ENCODE measurements around the gene KAT2B.

DNA sequence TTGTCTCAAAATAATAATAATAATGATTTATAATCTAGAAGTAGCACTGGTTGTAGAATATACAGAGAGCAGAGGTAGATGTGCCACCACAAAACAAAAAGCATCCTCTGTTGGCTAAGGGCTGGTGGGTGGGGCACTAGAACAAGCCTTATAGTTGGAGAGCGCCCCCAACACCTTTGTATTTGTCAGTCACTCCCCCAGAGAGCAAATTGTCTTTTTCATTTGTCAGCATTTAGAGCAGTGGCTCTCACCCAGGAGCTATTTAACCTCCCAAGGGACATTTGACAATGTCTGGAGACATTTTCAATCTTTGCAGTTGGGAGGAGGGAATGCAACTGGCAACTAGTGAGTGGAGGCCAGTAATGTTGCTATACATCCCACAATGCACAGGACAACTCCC lies 6.3 kb downstream of the KAT2B start:
- TF ChIP-seq RNF2 (IDR thresholded peaks at IDR 0.05; ENCODE audit: borderline replicate concordance, low read depth, low read length, missing control alignments, poor library complexity, severe bottlenecking) (no peak), CREB1 (IDR thresholded peaks at IDR 0.05) (no peak), SP4 (IDR thresholded peaks at IDR 0.05; ENCODE audit: low read length) (no peak), NRF1 (IDR thresholded peaks at IDR 0.05; ENCODE audit: low read depth, low read length) (no peak), SRF (IDR thresholded peaks at IDR 0.05; ENCODE audit: low read depth, low read length) (no peak), CEBPB (IDR thresholded peaks at IDR 0.05; ENCODE audit: low read depth, low read length) (no peak), RAD21 (IDR thresholded peaks at IDR 0.05 in 1 of 2, conservative IDR thresholded peaks at IDR 0.05 in 1 of 2; ENCODE audit: low read depth in 2 of 2, low read length in 2 of 2) (no peak), MAFK (IDR thresholded peaks at IDR 0.05; ENCODE audit: low read depth, low read length) (no peak), POLR2AphosphoS5 (IDR thresholded peaks at IDR 0.05; ENCODE audit: low read depth, low read length) (no peak), EZH2 (IDR thresholded peaks at IDR 0.05; ENCODE audit: low read depth, low read length, severe bottlenecking) (no peak), TCF12 (IDR thresholded peaks at IDR 0.05; ENCODE audit: low read depth, low read length) (no peak)
- TF ChIP-seq, protein P1, sequence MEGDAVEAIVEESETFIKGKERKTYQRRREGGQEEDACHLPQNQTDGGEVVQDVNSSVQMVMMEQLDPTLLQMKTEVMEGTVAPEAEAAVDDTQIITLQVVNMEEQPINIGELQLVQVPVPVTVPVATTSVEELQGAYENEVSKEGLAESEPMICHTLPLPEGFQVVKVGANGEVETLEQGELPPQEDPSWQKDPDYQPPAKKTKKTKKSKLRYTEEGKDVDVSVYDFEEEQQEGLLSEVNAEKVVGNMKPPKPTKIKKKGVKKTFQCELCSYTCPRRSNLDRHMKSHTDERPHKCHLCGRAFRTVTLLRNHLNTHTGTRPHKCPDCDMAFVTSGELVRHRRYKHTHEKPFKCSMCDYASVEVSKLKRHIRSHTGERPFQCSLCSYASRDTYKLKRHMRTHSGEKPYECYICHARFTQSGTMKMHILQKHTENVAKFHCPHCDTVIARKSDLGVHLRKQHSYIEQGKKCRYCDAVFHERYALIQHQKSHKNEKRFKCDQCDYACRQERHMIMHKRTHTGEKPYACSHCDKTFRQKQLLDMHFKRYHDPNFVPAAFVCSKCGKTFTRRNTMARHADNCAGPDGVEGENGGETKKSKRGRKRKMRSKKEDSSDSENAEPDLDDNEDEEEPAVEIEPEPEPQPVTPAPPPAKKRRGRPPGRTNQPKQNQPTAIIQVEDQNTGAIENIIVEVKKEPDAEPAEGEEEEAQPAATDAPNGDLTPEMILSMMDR (IDR thresholded peaks at IDR 0.05; ENCODE audit: control extremely low read depth in 1 of 3, insufficient read depth in 1 of 3, low read depth in 1 of 3, low read length in 3 of 3): no peak
